MM.1S (cell line): Measurements from ENCODE around the gene CLEC4F.

ENCODE experiments used
- DNase-seq: peaks from one replicate; pipeline ENCODE4 v3.0.0-alpha.2; 2015
- H2AFZ ChIP-seq: fragments of 300-600 bp; sonication (generic); 2 replicates; pipeline ENCODE4 v1.6.0; 2016; ENCODE audit warnings: antibody characterized with exemption, low read length
- H3F3A ChIP-seq: fragments of 300-600 bp; sonication (generic); 2 replicates; pipeline ENCODE4 v1.6.1; 2016; ENCODE audit warnings: mild to moderate bottlenecking, antibody characterized with exemption, low read length, moderate library complexity, mixed read lengths; ENCODE audit not compliant: insufficient read depth
- H3K27ac ChIP-seq: fragments of 300-600 bp; sonication (generic); 2 replicates; pipeline ENCODE4 v1.5.1; 2016; ENCODE audit warnings: mild to moderate bottlenecking, low read length
- H3K27me3 ChIP-seq: fragments of 300-600 bp; sonication (generic); replicated peaks from 2 replicates; pipeline ENCODE4 v1.6.0; 2016; ENCODE audit warnings: low read length; ENCODE audit not compliant: insufficient read depth
- H3K36me3 ChIP-seq: fragments of 300-600 bp; sonication (generic); replicated peaks from 2 replicates; pipeline ENCODE4 v1.6.1; 2016; ENCODE audit warnings: mild to moderate bottlenecking, low read length, mixed read lengths; ENCODE audit not compliant: insufficient read depth
- H3K4me1 ChIP-seq: fragments of 300-600 bp; sonication (generic); 2 replicates; pipeline ENCODE4 v1.6.1; 2016; ENCODE audit warnings: low read length, mixed read lengths
- H3K4me2 ChIP-seq: fragments of 300-600 bp; sonication (generic); 2 replicates; pipeline ENCODE4 v1.6.0; 2016; ENCODE audit warnings: low read depth, low read length
- H3K4me3 ChIP-seq: fragments of 300-600 bp; sonication (generic); 2 replicates; pipeline ENCODE4 v1.5.1; 2016; ENCODE audit warnings: low read length, mixed read lengths
- H3K79me2 ChIP-seq: fragments of 300-600 bp; sonication (generic); 2 replicates; pipeline ENCODE4 v1.6.1; 2016; ENCODE audit warnings: mixed run types, low read length, mixed read lengths
- H3K9ac ChIP-seq: fragments of 300-600 bp; sonication (generic); 2 replicates; pipeline ENCODE4 v1.6.1; 2016; ENCODE audit warnings: low read length, mixed read lengths
- H3K9me2 ChIP-seq: fragments of 300-600 bp; sonication (generic); replicated peaks from 2 replicates; pipeline ENCODE4 v1.6.1; 2016; ENCODE audit warnings: mild to moderate bottlenecking, low read length, mixed read lengths; ENCODE audit not compliant: insufficient read depth
- H3K9me3 ChIP-seq: fragments of 300-600 bp; sonication (generic); replicated peaks from 2 replicates; pipeline ENCODE4 v1.6.1; 2016; ENCODE audit warnings: mild to moderate bottlenecking, low read length, mixed read lengths; ENCODE audit not compliant: insufficient read depth
- H4K20me1 ChIP-seq: fragments of 300-600 bp; sonication (generic); 2 replicates; pipeline ENCODE4 v1.6.1; 2016; ENCODE audit warnings: mild to moderate bottlenecking, low read length, moderate library complexity, mixed read lengths; ENCODE audit not compliant: insufficient read depth
- CTCF ChIP-seq: fragments of 300-600 bp; sonication (generic); IDR thresholded peaks from 2 replicates; pipeline ENCODE4 v1.5.1; 2016; ENCODE audit warnings: antibody characterized with exemption, low read length, mixed read lengths
- EZH2 ChIP-seq: fragments of 300-600 bp; sonication (generic); optimal IDR thresholded peaks from 2 replicates; pipeline ENCODE3; 2017; ENCODE audit warnings: low read depth, mild to moderate bottlenecking, antibody characterized with exemption, low read length, mixed read lengths
- EZH2phosphoT487 ChIP-seq: fragments of 300-600 bp; sonication (generic); IDR thresholded peaks from 2 replicates; pipeline ENCODE4 v1.6.1; 2018; ENCODE audit warnings: antibody characterized with exemption, low read length

Gene CLEC4F

GRCh38 chr2:70830366-70830765 is 10.0 kb upstream of the CLEC4F start:
- no peak overlapping the region for H3K4me3 ChIP-seq
- no peak overlapping the region for H3K27ac ChIP-seq
- H3K36me3 ChIP-seq: no peaks in the 10 kb centered on the region
- no peaks in the 10 kb centered on the region for H3F3A ChIP-seq
- no peaks in the 10 kb centered on the region for H3K9me3 ChIP-seq
- no peak overlapping the region for H3K4me2 ChIP-seq
- no peak for TF ChIP-seq EZH2phosphoT487
- TF ChIP-seq CTCF: no peak
- no peak for TF ChIP-seq EZH2
- H3K27me3 ChIP-seq: no peaks in the 10 kb centered on the region
- H3K4me1 ChIP-seq: no peaks in the 10 kb centered on the region
- H3K9me2 ChIP-seq: no peaks in the 10 kb centered on the region
- no peak overlapping the region for H3K9ac ChIP-seq
- DNase-seq: no peak
- H2AFZ ChIP-seq: no peak overlapping the region
- no peaks in the 10 kb centered on the region for H3K79me2 ChIP-seq
- H4K20me1 ChIP-seq: no peaks in the 10 kb centered on the region

- Histone ChIP-seq H3K27me3 (no peaks in the 10 kb centered on the region), H3K4me2 (no peak overlapping the region), H3K9ac (no peak overlapping the region), H3K79me2 (no peaks in the 10 kb centered on the region), H3K9me2 (no peaks in the 10 kb centered on the region), H3F3A (no peaks in the 10 kb centered on the region), H3K27ac (no peak overlapping the region), H3K9me3 (no peaks in the 10 kb centered on the region), H3K36me3 (no peaks in the 10 kb centered on the region), H3K4me3 (no peak overlapping the region), H3K4me1 (no peaks in the 10 kb centered on the region), H4K20me1 (no peaks in the 10 kb centered on the region), H2AFZ (no peak overlapping the region)
- TF ChIP-seq EZH2 (no peak), CTCF (no peak), EZH2phosphoT487 (no peak)
- DNase-seq: no peak
Measured at GRCh38 chr2:70829916-70830315, 9.5 kb upstream of the CLEC4F start.

GRCh38 chr2:70828914-70829824 is 8.8 kb upstream of the CLEC4F start:
- H3F3A ChIP-seq: no peaks in the 10 kb centered on the region
- H2AFZ ChIP-seq: no peak overlapping the region
- TF ChIP-seq EZH2phosphoT487 (no peak), CTCF (no peak), EZH2 (no peak)
- no peak overlapping the region for H3K4me3 ChIP-seq
- no peaks in the 10 kb centered on the region for H3K27me3 ChIP-seq
- no peaks in the 10 kb centered on the region for H3K4me1 ChIP-seq
- H3K9ac ChIP-seq: no peak overlapping the region
- no peak for DNase-seq
- no peak overlapping the region for H3K27ac ChIP-seq
- H3K9me2 ChIP-seq: no peaks in the 10 kb centered on the region
- no peaks in the 10 kb centered on the region for H3K36me3 ChIP-seq
- H3K9me3 ChIP-seq: no peaks in the 10 kb centered on the region
- H3K4me2 ChIP-seq: no peak overlapping the region
- no peaks in the 10 kb centered on the region for H4K20me1 ChIP-seq
- H3K79me2 ChIP-seq: no peaks in the 10 kb centered on the region
